B cell (primary cell): ENCODE measurements around the gene FADS1. TPM values are rescaled to one million over a fixed set of nuclear protein-coding genes. Genes with fewer than 3 reads are reported as not detected.

ENCODE experiments used
- ATAC-seq: fragments of 200-7000 bp; cut with Tn5 transposase; one replicate; pipeline ENCODE4 v1.10.0; 2021; ENCODE audit warnings: low read depth, mild to moderate bottlenecking, moderate number of reproducible peaks, moderate library complexity
- CTCF ChIA-PET: fragments of 350-600 bp; sonication (Branson Sonifier 250); formaldehyde crosslinking; loops from one replicate; lab custom pipeline; 2021; ENCODE audit warnings: antibody characterized with exemption, inconsistent platforms; lab: Charles Lee
- POLR2A ChIA-PET: fragments of 350-600 bp; sonication (Branson Sonifier 250); formaldehyde crosslinking; loops from one replicate; lab custom pipeline; 2021; ENCODE audit warnings: antibody characterized with exemption; lab: Charles Lee
- DNase-seq: peaks from one replicate; pipeline ENCODE4 v3.0.0; 2013
- H2AFZ ChIP-seq: 2 replicates; pipeline ENCODE4 v1.6.1; 2012; ENCODE audit warnings: mild to moderate bottlenecking, low read depth, low read length; ENCODE audit not compliant: insufficient read depth, poor library complexity, severe bottlenecking
- H3K27ac ChIP-seq, 2 donors: 1 replicate in 1 of 2; 2 replicates in 1 of 2; pipeline ENCODE4 v1.5.1; 2012 to 2013; ENCODE audit warnings: low read length in 2 of 2, mild to moderate bottlenecking in 2 of 2, moderate library complexity in 1 of 2
- H3K27me3 ChIP-seq, 4 experiments: fragments of 200-600 bp in 1 of 4; sonication (generic) in 1 of 4; replicated peaks in 1 of 4; 1 replicate in 2 of 4; 2 replicates in 2 of 4; pipeline versions ENCODE4 v1.6.1 to v1.7.0; 2013 to 2016; ENCODE audit warnings: low read length in 3 of 4, mild to moderate bottlenecking in 2 of 4, mixed read lengths in 1 of 4, moderate library complexity in 1 of 4; ENCODE audit not compliant: insufficient read depth in 4 of 4, control insufficient read depth in 3 of 4; ENCODE audit errors: control extremely low read depth in 1 of 4
- H3K36me3 ChIP-seq, 2 experiments: replicated peaks in 1 of 2; 1 replicate in 1 of 2; 2 replicates in 1 of 2; pipeline versions ENCODE4 v1.6.1 to v1.7.1; 2013; ENCODE audit warnings: low read length in 1 of 2; ENCODE audit not compliant: insufficient read depth in 2 of 2, control insufficient read depth in 1 of 2; ENCODE audit errors: control extremely low read depth in 1 of 2, extremely low read depth in 1 of 2
- H3K4me1 ChIP-seq, 2 donors: fragments of 200-600 bp in 1 of 2; sonication (generic) in 1 of 2; 1 replicate in 1 of 2; 2 replicates in 1 of 2; pipeline versions ENCODE4 v1.5.1 to v1.6.1; 2013 to 2017; ENCODE audit warnings: low read length in 2 of 2; ENCODE audit not compliant: control insufficient read depth in 2 of 2, insufficient read depth in 2 of 2
- H3K4me2 ChIP-seq: replicated peaks from 2 replicates; pipeline ENCODE3; 2012; ENCODE audit warnings: mild to moderate bottlenecking, low read depth, low read length; ENCODE audit not compliant: poor library complexity, severe bottlenecking
- H3K4me3 ChIP-seq, 5 experiments: fragments of 200-600 bp in 1 of 5; sonication (generic) in 1 of 5; 1 replicate in 3 of 5; 2 replicates in 2 of 5; pipeline versions ENCODE4 v1.5.1 to v1.7.0; 2011 to 2016; ENCODE audit warnings: low read length in 4 of 5, mild to moderate bottlenecking in 4 of 5, low read depth in 2 of 5, control low read depth in 1 of 5, moderate library complexity in 1 of 5; ENCODE audit not compliant: insufficient read depth in 1 of 5; ENCODE audit errors: control extremely low read depth in 1 of 5, extremely low read depth in 1 of 5
- H3K79me2 ChIP-seq: fragments of 200-600 bp; sonication (generic); one replicate; pipeline ENCODE4 v1.6.0; 2016; ENCODE audit warnings: low read length; ENCODE audit not compliant: control insufficient read depth, insufficient read depth
- H3K9ac ChIP-seq: fragments of 200-600 bp; sonication (generic); 2 replicates; pipeline ENCODE4 v1.6.1; 2017; ENCODE audit warnings: mild to moderate bottlenecking, low read length, moderate library complexity
- H3K9me3 ChIP-seq, 3 donors: one replicate each; pipeline versions ENCODE4 v1.6.1 to v1.7.1; 2013; ENCODE audit warnings: low read length in 2 of 3; ENCODE audit not compliant: control insufficient read depth in 2 of 3, insufficient read depth in 1 of 3; ENCODE audit errors: control extremely low read depth in 1 of 3
- H4K20me1 ChIP-seq: 2 replicates; pipeline ENCODE4 v1.6.0; 2012; ENCODE audit warnings: mild to moderate bottlenecking, low read length; ENCODE audit not compliant: insufficient read depth, control insufficient read depth, poor library complexity, severe bottlenecking
- H3K27ac Mint-ChIP-seq: one replicate; pipeline ENCODE4 v1.8.0; 2021; ENCODE audit warnings: mixed read lengths
- H3K27me3 Mint-ChIP-seq: one replicate; pipeline ENCODE4 v1.8.0; 2021; ENCODE audit warnings: mixed read lengths
- H3K4me1 Mint-ChIP-seq: one replicate; pipeline ENCODE4 v1.8.0; 2021; ENCODE audit warnings: mixed read lengths
- H3K4me3 Mint-ChIP-seq: one replicate; pipeline ENCODE4 v1.8.0; 2021; ENCODE audit warnings: mixed read lengths
- H3K9me3 Mint-ChIP-seq: one replicate; pipeline ENCODE4 v1.8.0; 2022; ENCODE audit warnings: mixed read lengths; ENCODE audit not compliant: insufficient read depth
- EZH2 ChIP-seq: IDR thresholded peaks from 2 replicates; pipeline ENCODE4 v1.6.1; 2012; ENCODE audit warnings: borderline replicate concordance, low read depth, mild to moderate bottlenecking, moderate library complexity, low read length; ENCODE audit not compliant: insufficient read depth, poor library complexity, severe bottlenecking
- WGBS: methylation state at CpG from one replicate; pipeline ENCODE4 v1.1.5; 2013; ENCODE audit warnings: missing lambda C conversion rate; ENCODE audit not compliant: insufficient coverage; 5-methylcytosine and 5-hydroxymethylcytosine counted together
- intact Hi-C: fragments of 100-400 bp; cut with micrococcal nuclease; formaldehyde crosslinking; loops from one replicate; pipeline ENCODE4 v1.10.0; 2022
- polyA plus RNA-seq: library from polyadenylated mRNA; depleted of rRNA; stranded (reverse); fragments of >200 nt; gene quantifications from 2 replicates; pipeline ENCODE4 v1.2.3, GENCODE V29; 2012
- total RNA-seq, 2 donors: library from RNA; stranded (reverse); fragments of 120-200 nt in 1 of 2; gene quantifications; 1 replicate in 1 of 2; 2 replicates in 1 of 2; pipeline versions ENCODE4 v1.2.3 to v1.2.4, GENCODE V29; 2013 to 2022
- TF ChIP-seq, protein P1 (sequence below): fragments of 200-600 bp; IDR thresholded peaks from one replicate; pipeline ENCODE4 v1.8.0; 2022; ENCODE audit warnings: antibody characterized with exemption, mild to moderate bottlenecking

Gene FADS1
- total and polyA plus RNA-seq, 2 donors (not counting 1 experiment from before 2014, with no cell fraction given) = 0.39 to 15.6 TPM

DNA sequence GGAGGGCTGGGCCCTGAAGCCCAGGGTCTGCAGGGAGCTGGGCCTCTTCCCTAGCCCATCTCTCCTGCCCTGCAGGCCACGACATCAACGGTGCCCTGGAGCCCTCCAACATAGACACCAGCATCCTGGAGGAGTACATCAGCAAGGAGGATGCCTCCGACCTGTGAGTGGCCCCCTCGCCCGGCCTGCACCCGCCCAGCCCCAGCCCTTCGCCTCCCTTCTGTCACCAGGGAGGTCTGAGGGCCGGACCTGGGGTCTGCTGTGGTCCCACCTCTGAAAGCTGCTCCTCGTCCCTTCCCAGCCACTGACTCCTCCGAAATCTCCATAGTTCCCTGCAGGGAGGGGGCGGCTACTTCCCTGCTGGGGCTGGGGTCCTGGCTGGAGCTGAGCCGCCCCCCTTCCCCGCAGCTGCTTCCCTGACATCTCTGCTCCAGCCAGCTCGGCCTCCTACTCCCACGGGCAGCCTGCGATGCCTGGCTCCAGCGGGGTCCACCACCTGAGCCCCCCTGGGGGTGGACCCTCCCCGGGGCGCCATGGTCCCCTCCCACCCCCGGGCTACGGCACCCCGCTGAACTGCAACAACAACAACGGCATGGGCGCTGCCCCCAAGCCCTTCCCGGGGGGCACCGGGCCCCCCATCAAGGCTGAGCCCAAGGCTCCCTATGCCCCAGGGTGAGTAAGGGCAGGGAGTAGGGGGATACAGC, 51.1 kb downstream of the FADS1 start:
- no peak for ATAC-seq
- H3K4me3 ChIP-seq = no peak overlapping the region
- WGBS = 94% methylated on average over 26 of the region's 26 CpGs
- POLR2A ChIA-PET = interaction anchor here (0.6 kb wide), 1 partner anchor 10 kb away, joined by 6 read pairs; no protein-coding TSS in a partner anchor
- CTCF ChIA-PET = no interaction called here
- Mint-ChIP-seq H3K4me1 (no peaks in the 10 kb centered on the region), H3K27me3 (peaks cover 7% of the 10 kb centered on the region), H3K4me3 (no peak overlapping the region), H3K27ac (no peak overlapping the region), H3K9me3 (no peaks in the 10 kb centered on the region)
- H3K27me3 ChIP-seq = no peaks in the 10 kb centered on the region
- no peak overlapping the region for H3K27ac ChIP-seq
- TF ChIP-seq EZH2 = no peak
- TF ChIP-seq, protein P1, sequence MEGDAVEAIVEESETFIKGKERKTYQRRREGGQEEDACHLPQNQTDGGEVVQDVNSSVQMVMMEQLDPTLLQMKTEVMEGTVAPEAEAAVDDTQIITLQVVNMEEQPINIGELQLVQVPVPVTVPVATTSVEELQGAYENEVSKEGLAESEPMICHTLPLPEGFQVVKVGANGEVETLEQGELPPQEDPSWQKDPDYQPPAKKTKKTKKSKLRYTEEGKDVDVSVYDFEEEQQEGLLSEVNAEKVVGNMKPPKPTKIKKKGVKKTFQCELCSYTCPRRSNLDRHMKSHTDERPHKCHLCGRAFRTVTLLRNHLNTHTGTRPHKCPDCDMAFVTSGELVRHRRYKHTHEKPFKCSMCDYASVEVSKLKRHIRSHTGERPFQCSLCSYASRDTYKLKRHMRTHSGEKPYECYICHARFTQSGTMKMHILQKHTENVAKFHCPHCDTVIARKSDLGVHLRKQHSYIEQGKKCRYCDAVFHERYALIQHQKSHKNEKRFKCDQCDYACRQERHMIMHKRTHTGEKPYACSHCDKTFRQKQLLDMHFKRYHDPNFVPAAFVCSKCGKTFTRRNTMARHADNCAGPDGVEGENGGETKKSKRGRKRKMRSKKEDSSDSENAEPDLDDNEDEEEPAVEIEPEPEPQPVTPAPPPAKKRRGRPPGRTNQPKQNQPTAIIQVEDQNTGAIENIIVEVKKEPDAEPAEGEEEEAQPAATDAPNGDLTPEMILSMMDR = no peak
- no peak overlapping the region for H3K9ac ChIP-seq
- no peaks in the 10 kb centered on the region for H3K79me2 ChIP-seq
- H4K20me1 ChIP-seq = no peaks in the 10 kb centered on the region
- DNase-seq = no peak
- H3K4me2 ChIP-seq = no peak overlapping the region
- no peaks in the 10 kb centered on the region for H3K4me1 ChIP-seq
- intact Hi-C loops = no loop called here
- no peaks in the 10 kb centered on the region for H3K36me3 ChIP-seq
- H2AFZ ChIP-seq = no peak overlapping the region
- H3K9me3 ChIP-seq = no peaks in the 10 kb centered on the region

DNA sequence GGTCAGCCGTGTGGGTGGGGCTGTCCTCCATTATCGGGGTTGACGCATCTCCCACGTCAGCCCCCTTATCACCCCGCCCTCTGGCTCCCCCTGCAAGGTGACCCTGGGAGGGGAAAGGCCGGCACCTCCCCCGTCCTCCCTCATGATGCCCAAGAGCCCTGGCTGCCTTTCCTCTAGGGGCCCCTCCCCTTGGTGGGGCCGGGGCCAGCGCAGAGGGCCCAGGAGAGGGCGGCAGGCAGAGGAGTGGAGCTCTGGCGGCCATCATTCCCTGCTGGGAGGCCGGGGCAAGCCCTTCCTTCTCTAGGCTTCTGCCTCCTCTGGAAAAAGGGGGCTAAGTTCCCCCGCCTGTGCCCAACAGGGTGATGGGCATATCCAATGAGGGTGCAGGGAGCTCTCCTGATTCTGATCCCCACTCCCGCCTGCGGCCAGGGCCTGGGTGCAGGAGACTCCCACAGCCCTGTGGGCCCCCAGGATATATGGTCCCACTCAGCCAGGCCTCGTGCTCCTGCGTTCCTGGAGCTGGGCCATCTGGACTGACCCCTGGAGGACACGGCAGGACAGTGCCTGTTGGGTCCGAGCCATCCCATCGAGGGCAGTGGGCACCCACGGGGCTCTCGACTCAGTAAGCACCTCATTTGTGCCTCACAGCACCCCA, 52.1 kb downstream of the FADS1 start:
- Histone ChIP-seq H3K79me2 (no peaks in the 10 kb centered on the region), H3K27me3 (no peaks in the 10 kb centered on the region), H4K20me1 (no peaks in the 10 kb centered on the region), H3K36me3 (no peaks in the 10 kb centered on the region), H3K4me2 (no peak overlapping the region), H3K4me3 (no peak overlapping the region), H3K9me3 (no peaks in the 10 kb centered on the region), H2AFZ (no peak overlapping the region), H3K27ac (no peak overlapping the region), H3K9ac (no peak overlapping the region), H3K4me1 (no peaks in the 10 kb centered on the region)
- ChIA-PET POLR2A (no interaction called here), CTCF (no interaction called here)
- DNase-seq (no peak), ATAC-seq (no peak)
- no peak for TF ChIP-seq EZH2
- TF ChIP-seq, protein P1 = no peak
- intact Hi-C loops = no loop called here
- Mint-ChIP-seq H3K4me3 (no peak overlapping the region), H3K27me3 (peaks cover 7% of the 10 kb centered on the region), H3K27ac (no peak overlapping the region), H3K4me1 (no peaks in the 10 kb centered on the region), H3K9me3 (no peaks in the 10 kb centered on the region)
- 87% methylated on average over 20 of the region's 22 CpGs for WGBS
